ENCODE measurements around the gene PDK4. TPM values are rescaled to one million over a fixed set of nuclear protein-coding genes. Genes with fewer than 3 reads are reported as not detected.

The PDK4 gene
- total and polyA plus RNA-seq, 2 donors (not counting 1 experiment from before 2014, with no cell fraction given), result 0.20 to 2.8 TPM

- no peaks in the 10 kb centered on the region for H3K36me3 ChIP-seq (ENCODE audit: control insufficient read depth, insufficient read depth, low read length)
- H3K4me1 ChIP-seq (ENCODE audit: control insufficient read depth, extremely low read depth, insufficient read depth, low read length), result peaks cover 2% of the 10 kb centered on the region
- no peaks in the 10 kb centered on the region for H3K27me3 ChIP-seq (ENCODE audit: control insufficient read depth, insufficient read depth, low read length)
- H3K79me2 ChIP-seq (ENCODE audit: control insufficient read depth, insufficient read depth, low read length), result no peaks in the 10 kb centered on the region
- H4K20me1 ChIP-seq (ENCODE audit: control insufficient read depth, extremely low read depth, insufficient read depth, low read length), result no peaks in the 10 kb centered on the region
- no peak for DNase-seq (ENCODE audit: low read depth in 2 of 2)
- TF ChIP-seq EZH2 (IDR thresholded peaks at IDR 0.05; ENCODE audit: low read length, missing control alignments) (no peak), CTCF (conservative IDR thresholded peaks at IDR 0.05 in 1 of 2, IDR thresholded peaks at IDR 0.05 in 1 of 2; ENCODE audit: low read depth in 1 of 2, low read length in 2 of 2) (no peak)
- H2AFZ ChIP-seq (ENCODE audit: low read length), result no peak overlapping the region
- H3K27ac ChIP-seq (ENCODE audit: insufficient read depth, low read length), result no peak overlapping the region
- no peak overlapping the region for H3K4me3 ChIP-seq (replicated peaks in 1 of 4; ENCODE audit: control extremely low read depth in 1 of 4, insufficient read depth in 1 of 4, low read depth in 3 of 4, low read length in 4 of 4)
- no peak overlapping the region for H3K4me2 ChIP-seq (ENCODE audit: extremely low read depth, insufficient read depth, low read length)
- H3K9ac ChIP-seq (ENCODE audit: insufficient read depth, low read length), result no peak overlapping the region
- no peaks in the 10 kb centered on the region for H3K9me3 ChIP-seq (ENCODE audit: control insufficient read depth, insufficient read depth, low read depth, low read length)
Observed at GRCh38 chr7:95598511-95598910, 2.2 kb upstream of the PDK4 start.

- Histone ChIP-seq H3K79me2 (ENCODE audit: control insufficient read depth, insufficient read depth, low read length) (no peaks in the 10 kb centered on the region), H3K27me3 (ENCODE audit: control insufficient read depth, insufficient read depth, low read length) (no peaks in the 10 kb centered on the region), H3K9me3 (ENCODE audit: control insufficient read depth, insufficient read depth, low read depth, low read length) (no peaks in the 10 kb centered on the region), H3K36me3 (ENCODE audit: control insufficient read depth, insufficient read depth, low read length) (no peaks in the 10 kb centered on the region), H3K4me1 (ENCODE audit: control insufficient read depth, extremely low read depth, insufficient read depth, low read length) (peaks cover 2% of the 10 kb centered on the region), H3K4me3 (replicated peaks in 1 of 4; ENCODE audit: control extremely low read depth in 1 of 4, insufficient read depth in 1 of 4, low read depth in 3 of 4, low read length in 4 of 4) (peak overlapping the region; percentile 62 to 90 (median 65)), H4K20me1 (ENCODE audit: control insufficient read depth, extremely low read depth, insufficient read depth, low read length) (no peaks in the 10 kb centered on the region), H3K9ac (ENCODE audit: insufficient read depth, low read length) (peak overlapping the region; percentile 40), H3K4me2 (ENCODE audit: extremely low read depth, insufficient read depth, low read length) (peak overlapping the region; percentile 84), H2AFZ (ENCODE audit: low read length) (peak overlapping the region; percentile 86), H3K27ac (ENCODE audit: insufficient read depth, low read length) (no peak overlapping the region)
- TF ChIP-seq EZH2 (IDR thresholded peaks at IDR 0.05; ENCODE audit: low read length, missing control alignments) (no peak), CTCF (conservative IDR thresholded peaks at IDR 0.05 in 1 of 2, IDR thresholded peaks at IDR 0.05 in 1 of 2; ENCODE audit: low read depth in 1 of 2, low read length in 2 of 2) (no peak)
- no peak for DNase-seq (ENCODE audit: low read depth in 2 of 2)
Observed at GRCh38 chr7:95595746-95596197, 544 bp downstream of the PDK4 start.

- Histone ChIP-seq H3K36me3 (ENCODE audit: control insufficient read depth, insufficient read depth, low read length) (no peaks in the 10 kb centered on the region), H4K20me1 (ENCODE audit: control insufficient read depth, extremely low read depth, insufficient read depth, low read length) (no peaks in the 10 kb centered on the region), H3K4me2 (ENCODE audit: extremely low read depth, insufficient read depth, low read length) (no peak overlapping the region), H3K9ac (ENCODE audit: insufficient read depth, low read length) (no peak overlapping the region), H3K79me2 (ENCODE audit: control insufficient read depth, insufficient read depth, low read length) (no peaks in the 10 kb centered on the region), H3K27me3 (ENCODE audit: control insufficient read depth, insufficient read depth, low read length) (no peaks in the 10 kb centered on the region), H3K4me3 (replicated peaks in 1 of 4; ENCODE audit: control extremely low read depth in 1 of 4, insufficient read depth in 1 of 4, low read depth in 3 of 4, low read length in 4 of 4) (peak overlapping the region in 1 of 4 experiments; percentile 90), H3K27ac (ENCODE audit: insufficient read depth, low read length) (no peak overlapping the region), H3K9me3 (ENCODE audit: control insufficient read depth, insufficient read depth, low read depth, low read length) (no peaks in the 10 kb centered on the region), H3K4me1 (ENCODE audit: control insufficient read depth, extremely low read depth, insufficient read depth, low read length) (peaks cover 2% of the 10 kb centered on the region), H2AFZ (ENCODE audit: low read length) (no peak overlapping the region)
- DNase-seq (ENCODE audit: low read depth in 2 of 2), result no peak
- TF ChIP-seq EZH2 (IDR thresholded peaks at IDR 0.05; ENCODE audit: low read length, missing control alignments), result no peak
- no peak for TF ChIP-seq CTCF (conservative IDR thresholded peaks at IDR 0.05 in 1 of 2, IDR thresholded peaks at IDR 0.05 in 1 of 2; ENCODE audit: low read depth in 1 of 2, low read length in 2 of 2)
Observed at GRCh38 chr7:95594185-95594584, 2.1 kb downstream of the PDK4 start.

Measured in fibroblast of lung (primary cell).